Renal cortex interstitium (tissue), 11 donors: ENCODE results near the gene CNPY4. TPM values are rescaled to one million over a fixed set of nuclear protein-coding genes. Genes with fewer than 3 reads are reported as not detected.
"Not testable (repeated sequence)": the region's sequence is repeated elsewhere in the genome, so short reads cannot be mapped to it uniquely, and the experiment has no call there.

Experiments
- DNase-seq, 11 donors: peaks; one replicate each; pipeline ENCODE4 v3.0.0-alpha.2; 2013; ENCODE audit warnings: low read depth in 9 of 11, low spot score in 4 of 11; ENCODE audit errors: extremely low read depth in 1 of 11
- polyA plus RNA-seq, 3 donors: library from polyadenylated mRNA; unstranded; fragments of 120-200 nt; gene quantifications; one replicate each; pipeline ENCODE4 v1.2.1, GENCODE V29; 2013; ENCODE audit not compliant: insufficient read length in 3 of 3

Gene CNPY4
- polyA plus RNA-seq, 3 donors = 40.1 to 47.0 (median 41.5) TPM

- no peak for DNase-seq
These were observed 12.2 kb upstream of the CNPY4 start for GRCh38 chr7:100107125-100107737.

- no peak for DNase-seq
These were observed 11.5 kb upstream of the CNPY4 start for GRCh38 chr7:100107890-100108289.

GRCh38 chr7:100109521-100110163, 9.8 kb upstream of the CNPY4 start:
- DNase-seq = no peak

DNA sequence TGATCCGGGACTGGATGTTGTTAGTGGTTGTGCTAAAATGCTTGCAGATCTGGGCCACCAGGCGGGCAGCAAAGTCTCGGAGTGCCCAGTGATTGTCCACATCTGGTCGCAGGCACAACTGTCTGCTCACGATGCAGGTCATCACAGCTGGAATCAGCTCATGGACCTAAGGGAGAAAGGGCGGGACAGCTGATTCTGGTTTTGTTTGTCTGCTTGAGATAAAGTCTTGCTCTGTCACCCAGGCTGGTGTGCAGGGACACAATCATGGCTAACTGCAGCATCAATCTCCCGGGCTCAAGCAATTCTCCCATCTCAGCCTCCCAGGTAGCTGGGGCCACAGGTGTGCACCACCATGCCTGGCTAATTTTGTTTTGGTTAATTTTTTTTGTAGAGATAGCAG, 8.3 kb upstream of the CNPY4 start:
- DNase-seq = no peak

DNA sequence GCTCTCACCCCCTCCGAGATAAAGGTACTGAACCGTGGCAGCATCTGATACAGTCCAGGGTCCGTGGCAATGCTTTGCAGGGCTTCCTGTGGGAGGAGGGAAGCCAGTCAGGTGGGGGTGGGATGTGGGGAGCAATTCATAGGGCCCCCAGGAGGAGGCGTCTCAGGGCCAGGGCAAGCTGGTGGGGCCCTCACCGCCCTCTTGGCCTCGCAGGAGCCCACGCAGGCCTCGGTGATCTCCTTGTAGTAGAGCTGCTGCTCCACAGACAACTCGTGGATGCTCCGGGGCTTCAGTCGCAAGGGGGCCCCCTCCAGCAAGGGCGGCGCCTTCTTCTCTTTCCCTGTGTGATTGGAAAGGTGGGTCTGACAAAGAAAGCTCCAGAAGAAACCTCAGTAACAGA, 7.5 kb upstream of the CNPY4 start:
- no peak for DNase-seq

DNA sequence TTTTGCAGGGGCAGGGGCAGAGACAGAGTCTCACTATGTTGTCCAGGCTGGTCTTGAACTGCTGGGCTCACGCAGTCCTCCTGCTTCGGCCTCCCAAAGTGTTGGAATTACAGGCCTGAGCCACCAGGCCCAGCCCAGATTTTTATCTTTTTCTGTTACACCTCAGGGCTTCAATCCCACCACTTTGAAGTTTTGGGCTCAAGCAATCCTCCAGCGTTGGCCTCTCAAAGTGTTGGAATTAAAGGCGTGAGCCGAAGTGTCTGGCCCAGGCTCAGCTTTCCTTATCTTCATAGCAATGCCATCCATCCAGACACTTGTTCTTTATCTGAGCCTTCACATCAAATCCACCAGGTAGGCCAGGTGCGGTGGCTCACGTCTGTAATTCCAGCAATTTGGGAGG, 4.4 kb upstream of the CNPY4 start:
- DNase-seq = no peak

- no peak for DNase-seq
These were observed 904 bp upstream of the CNPY4 start for GRCh38 chr7:100118388-100119071.

GRCh38 chr7:100119970-100120732, 717 bp downstream of the CNPY4 start:
- DNase-seq = peak in 5 of 11 donors; percentile 27 to 58 (median 42)

- no peak for DNase-seq
These were observed 1.3 kb downstream of the CNPY4 start for GRCh38 chr7:100120733-100121036.

GRCh38 chr7:100122067-100122466, 2.6 kb downstream of the CNPY4 start:
- DNase-seq = no peak

DNA sequence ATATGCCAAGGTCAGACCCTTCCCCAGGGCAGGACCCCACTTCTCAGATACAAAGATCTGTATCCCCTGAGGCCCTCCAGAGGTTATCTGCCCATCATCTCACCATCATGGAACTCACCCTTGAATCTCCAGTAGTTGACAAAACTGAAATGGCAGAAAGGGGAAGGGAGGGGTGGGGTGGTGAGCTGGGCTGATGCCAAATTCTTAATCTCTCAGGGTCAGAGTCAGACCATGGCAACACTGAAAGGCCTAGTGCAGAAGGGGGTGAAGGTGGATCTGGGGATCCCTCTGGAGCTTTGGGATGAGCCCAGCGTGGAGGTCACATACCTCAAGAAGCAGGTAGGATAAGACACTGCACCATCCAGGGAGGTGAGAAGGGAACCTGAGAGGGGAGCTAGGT, 3.1 kb downstream of the CNPY4 start:
- DNase-seq = no peak

DNA sequence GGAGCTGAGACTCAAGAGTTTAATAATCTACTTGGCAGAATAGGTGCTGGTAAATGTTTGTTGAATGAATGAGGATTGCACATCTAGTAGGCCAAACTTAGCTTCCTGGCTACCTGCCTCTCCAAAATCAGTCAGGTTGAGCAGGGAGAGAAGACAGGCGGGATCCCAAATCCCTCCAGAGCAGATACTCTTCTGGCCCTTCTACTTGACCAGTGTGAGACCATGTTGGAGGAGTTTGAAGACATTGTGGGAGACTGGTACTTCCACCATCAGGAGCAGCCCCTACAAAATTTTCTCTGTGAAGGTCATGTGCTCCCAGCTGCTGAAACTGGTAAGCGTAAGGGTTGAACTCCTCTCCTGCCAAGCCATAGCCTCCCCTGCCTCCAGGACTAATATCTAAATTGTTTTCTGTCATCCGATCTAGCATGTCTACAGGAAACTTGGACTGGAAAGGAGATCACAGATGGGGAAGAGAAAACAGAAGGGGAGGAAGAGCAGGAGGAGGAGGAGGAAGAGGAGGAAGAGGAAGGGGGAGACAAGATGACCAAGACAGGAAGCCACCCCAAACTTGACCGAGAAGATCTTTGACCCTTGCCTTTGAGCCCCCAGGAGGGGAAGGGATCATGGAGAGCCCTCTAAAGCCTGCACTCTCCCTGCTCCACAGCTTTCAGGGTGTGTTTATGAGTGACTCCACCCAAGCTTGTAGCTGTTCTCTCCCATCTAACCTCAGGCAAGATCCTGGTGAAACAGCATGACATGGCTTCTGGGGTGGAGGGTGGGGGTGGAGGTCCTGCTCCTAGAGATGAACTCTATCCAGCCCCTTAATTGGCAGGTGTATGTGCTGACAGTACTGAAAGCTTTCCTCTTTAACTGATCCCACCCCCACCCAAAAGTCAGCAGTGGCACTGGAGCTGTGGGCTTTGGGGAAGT, 5.1 kb downstream of the CNPY4 start:
- DNase-seq = no peak

GRCh38 chr7:100126239-100126930, 7.0 kb downstream of the CNPY4 start:
- peak in 1 of 11 donors; percentile 30 for DNase-seq

- DNase-seq = peak; percentile 84 to 95 (median 92)
These were observed 7.8 kb downstream of the CNPY4 start, which contains the start of gene MBLAC1 for GRCh38 chr7:100126931-100127865. Gene MBLAC1 (plus strand): TSS chr7:100126967. CDS start chr7:100127396, 429 bp downstream.

- DNase-seq = no peak
These were observed 8.6 kb downstream of the CNPY4 start for GRCh38 chr7:100127866-100128636.

DNA sequence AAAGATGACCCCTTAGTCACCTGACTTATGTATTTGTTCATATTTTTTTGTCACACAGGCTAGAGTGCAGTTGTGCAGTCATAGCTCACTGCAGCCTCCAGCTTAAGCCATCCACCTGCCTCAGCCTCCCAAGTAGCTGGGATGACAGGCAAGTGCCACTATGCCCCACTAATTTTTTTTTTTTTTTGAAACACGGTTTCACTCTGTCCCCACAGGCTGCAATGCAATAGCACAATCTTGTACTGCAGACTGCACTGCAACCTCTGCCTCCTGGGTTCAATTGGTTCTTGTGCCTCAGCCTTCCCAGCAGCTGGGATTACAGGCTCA, 9.2 kb downstream of the CNPY4 start:
- DNase-seq = no peak

GRCh38 chr7:100130220-100130607, 10.8 kb downstream of the CNPY4 start:
- not testable (repeated sequence) for DNase-seq
